ELR (cell line): Measurements from ENCODE around the gene SERPINA10.
"Not testable (repeated sequence)": the region's sequence is repeated elsewhere in the genome, so short reads cannot be mapped to it uniquely, and the experiment has no call there.

Source experiments
- DNase-seq: peaks from one replicate; pipeline ENCODE4 v3.0.0-alpha.2; 2015; ENCODE audit warnings: low read depth

SERPINA10 gene

GRCh38 chr14:94313991-94314655 lies 21.1 kb upstream of the SERPINA10 start:
- peak; percentile 20 for DNase-seq

GRCh38 chr14:94312481-94313246 lies 19.6 kb upstream of the SERPINA10 start:
- no peak for DNase-seq

GRCh38 chr14:94310248-94310647 lies 17.2 kb upstream of the SERPINA10 start:
- DNase-seq: no peak

- no peak for DNase-seq
Observed at GRCh38 chr14:94309721-94310120, 16.7 kb upstream of the SERPINA10 start.

GRCh38 chr14:94307410-94307992 lies 14.4 kb upstream of the SERPINA10 start:
- peak; percentile 48 for DNase-seq

GRCh38 chr14:94306047-94306978 lies 13.2 kb upstream of the SERPINA10 start:
- no peak for DNase-seq

- no peak for DNase-seq
Observed at GRCh38 chr14:94305620-94306019, 12.6 kb upstream of the SERPINA10 start.

- DNase-seq: no peak
Observed at GRCh38 chr14:94304243-94304642, 11.2 kb upstream of the SERPINA10 start.

GRCh38 chr14:94303111-94303510 lies 10.0 kb upstream of the SERPINA10 start:
- no peak for DNase-seq

GRCh38 chr14:94298130-94298529 lies 5.1 kb upstream of the SERPINA10 start:
- DNase-seq: no peak

- not testable (repeated sequence) for DNase-seq
Observed at GRCh38 chr14:94296181-94296545, 3.1 kb upstream of the SERPINA10 start.

GRCh38 chr14:94295360-94296180 lies 2.5 kb upstream of the SERPINA10 start:
- no peak for DNase-seq

GRCh38 chr14:94293578-94293924 lies 483 bp upstream of the SERPINA10 start:
- no peak for DNase-seq

GRCh38 chr14:94292526-94292871 lies 569 bp downstream of the SERPINA10 start:
- no peak for DNase-seq

GRCh38 chr14:94291906-94292525 lies 1.1 kb downstream of the SERPINA10 start:
- DNase-seq: no peak

GRCh38 chr14:94291159-94291905 lies 1.7 kb downstream of the SERPINA10 start:
- no peak for DNase-seq

GRCh38 chr14:94290197-94290596 lies 2.9 kb downstream of the SERPINA10 start:
- DNase-seq: no peak

GRCh38 chr14:94288610-94289465 lies 4.2 kb downstream of the SERPINA10 start:
- DNase-seq: no peak

- DNase-seq: no peak
Observed at GRCh38 chr14:94285158-94285557, 7.9 kb downstream of the SERPINA10 start.
